GM12878 (cell line): ENCODE results near the gene RAB4B.

Source experiments
- CHD2 ChIP-seq: IDR thresholded peaks from 2 replicates; pipeline ENCODE4 v1.6.1; 2011; ENCODE audit warnings: low read depth, low read length, improper control_type of control experiment, borderline replicate concordance
- CTCF ChIP-seq, 3 experiments: IDR thresholded peaks in 2 of 3; conservative IDR thresholded peaks in 1 of 3; 2 replicates each; pipeline ENCODE4 v1.5.1; 2011; ENCODE audit warnings: low read depth in 3 of 3, low read length in 3 of 3, mild to moderate bottlenecking in 3 of 3, control low read depth in 2 of 3, moderate library complexity in 2 of 3, inconsistent platforms in 1 of 3, mixed read lengths in 1 of 3; ENCODE audit not compliant: control insufficient read depth in 2 of 3, insufficient read depth in 1 of 3; ENCODE audit errors: extremely low read depth in 1 of 3
- EP300 ChIP-seq, 2 experiments: fragments of 150-350 bp in 1 of 2; IDR thresholded peaks; 2 replicates each; pipeline ENCODE4 v1.6.1; 2011 to 2012; ENCODE audit warnings: low read depth in 2 of 2, low read length in 2 of 2, borderline replicate concordance in 1 of 2, improper control_type of control experiment in 1 of 2, inconsistent platforms in 1 of 2; ENCODE audit not compliant: control insufficient read depth in 1 of 2
- MXI1 ChIP-seq: fragments of 150-350 bp; IDR thresholded peaks from 2 replicates; pipeline ENCODE4 v1.6.1; 2011; ENCODE audit warnings: low read depth, mild to moderate bottlenecking, inconsistent platforms, low read length, improper control_type of control experiment
- POLR2A ChIP-seq: IDR thresholded peaks from 2 replicates; pipeline ENCODE4 v1.6.1; 2011; ENCODE audit warnings: low read depth, mild to moderate bottlenecking, low read length
- RBBP5 ChIP-seq: fragments of 200-600 bp; sonication (generic); conservative IDR thresholded peaks from 2 replicates; pipeline ENCODE4 v1.6.1; 2016
- REST ChIP-seq: IDR thresholded peaks from 2 replicates; pipeline ENCODE4 v1.6.1; 2012; ENCODE audit warnings: mild to moderate bottlenecking, low read depth, low read length
- RFX5 ChIP-seq: IDR thresholded peaks from 2 replicates; pipeline ENCODE4 v1.6.1; 2011; ENCODE audit warnings: low read depth, low read length, improper control_type of control experiment
- SMARCA5 ChIP-seq: fragments of 450-650 bp; IDR thresholded peaks from 2 replicates; pipeline ENCODE4 v1.6.1; 2017; ENCODE audit warnings: mild to moderate bottlenecking
- ZBTB33 ChIP-seq: fragments of 450-650 bp; IDR thresholded peaks from 2 replicates; pipeline ENCODE4 v1.6.1; 2017; ENCODE audit warnings: mild to moderate bottlenecking

GRCh38 chr19:40808021-40808325 is 29.9 kb downstream of the RAB4B start:
- TF ChIP-seq EP300 (IDR thresholded peaks at IDR 0.05; ENCODE audit: borderline replicate concordance in 1 of 2, control insufficient read depth in 1 of 2, low read depth in 2 of 2, low read length in 2 of 2) (no peak), CHD2 (no peak), POLR2A (no peak), CTCF (IDR thresholded peaks at IDR 0.05 in 2 of 3, conservative IDR thresholded peaks at IDR 0.05 in 1 of 3; ENCODE audit: control insufficient read depth in 2 of 3, extremely low read depth in 1 of 3, insufficient read depth in 1 of 3, low read depth in 3 of 3, low read length in 3 of 3) (no peak), RBBP5 (no peak), RFX5 (no peak), ZBTB33 (no peak), MXI1 (no peak), REST (no peak), SMARCA5 (no peak)
